VCaP (cell line): ENCODE data around the gene DTNB.

Source experiments
- H3K27ac ChIP-seq: fragments of 450-650 bp; 2 replicates; pipeline ENCODE4 v1.5.1; 2017
- CTCF ChIP-seq: fragments of 450-650 bp; conservative IDR thresholded peaks from 2 replicates; pipeline ENCODE4 v1.5.1; 2017; ENCODE audit warnings: mild to moderate bottlenecking, moderate library complexity

The DTNB gene

GRCh38 chr2:25383806-25384205, 289.6 kb downstream of the DTNB start:
- TF ChIP-seq CTCF = no peak
- no peak overlapping the region for H3K27ac ChIP-seq

GRCh38 chr2:25381502-25381901, 291.9 kb downstream of the DTNB start:
- TF ChIP-seq CTCF = no peak

GRCh38 chr2:25380586-25381375, 292.6 kb downstream of the DTNB start:
- no peak for TF ChIP-seq CTCF
- H3K27ac ChIP-seq = no peak overlapping the region

More at GRCh38 chr2:25381502-25381901, 291.9 kb downstream of the DTNB start:
- no peak overlapping the region for H3K27ac ChIP-seq

- H3K27ac ChIP-seq = no peak overlapping the region
- no peak for TF ChIP-seq CTCF
Observed at GRCh38 chr2:25380023-25380422, 293.4 kb downstream of the DTNB start.

- no peak overlapping the region for H3K27ac ChIP-seq
- TF ChIP-seq CTCF = no peak
Observed at GRCh38 chr2:25379535-25379934, 293.8 kb downstream of the DTNB start.

GRCh38 chr2:25378731-25379490, 294.5 kb downstream of the DTNB start:
- TF ChIP-seq CTCF = no peak
- H3K27ac ChIP-seq = no peak overlapping the region

GRCh38 chr2:25377822-25378421, 295.5 kb downstream of the DTNB start:
- no peak for TF ChIP-seq CTCF
- peak overlapping the region; percentile 68; the same call in 1 of the 2 replicates for H3K27ac ChIP-seq
